GM12878 (cell line): ENCODE data around the gene CD84. TPM values are rescaled to one million over a fixed set of nuclear protein-coding genes. Genes with fewer than 3 reads are reported as not detected.

ENCODE experiments used
- ATAC-seq: fragments of 200-7000 bp; cut with Tn5 transposase; 3 replicates; pipeline ENCODE4 v1.9.1; 2020; ENCODE audit warnings: mild to moderate bottlenecking, moderate library complexity
- BruUV-seq: library from RNA; stranded (reverse); fragments of 400-500 nt; replicated peaks from 2 replicates; lab custom pipeline; 2021; lab: Mats Ljungman, UMichigan
- CTCF ChIA-PET: fragments of 300-600 bp; sonication (Branson Sonifier 250); formaldehyde crosslinking; extraction: SDS; loops from one replicate; lab custom pipeline; 2021; ENCODE audit warnings: inconsistent platforms; lab: Yijun Ruan, JAX
- POLR2A ChIA-PET: fragments of 350-600 bp; formaldehyde crosslinking; extraction: SDS; loops from one replicate; lab custom pipeline; 2021; ENCODE audit warnings: inconsistent platforms; lab: Charles Lee
- RAD21 ChIA-PET: fragments of 300-600 bp; sonication (Branson Sonifier 250); formaldehyde crosslinking; loops from one replicate; lab custom pipeline; 2023; ENCODE audit warnings: antibody characterized with exemption; ENCODE audit not compliant: unreplicated experiment; lab: Charles Lee
- SMC1A ChIA-PET: fragments of 300-600 bp; sonication (Branson Sonifier 250); formaldehyde crosslinking; loops from one replicate; lab custom pipeline; 2023; ENCODE audit not compliant: unreplicated experiment, uncharacterized antibody; lab: Charles Lee
- DNase-seq: peaks from one replicate; pipeline ENCODE4 v3.0.0-alpha.2; 2011; ENCODE audit warnings: low read depth, low spot score
- FAIRE-seq: peaks from 3 replicates; lab custom pipeline; 2011; peaks lifted over from hg19 to GRCh38; lab: Jason Lieb, UNC
- H2AFZ ChIP-seq: 2 replicates; pipeline ENCODE4 v1.6.0; 2011; ENCODE audit warnings: low read depth, low read length, control low read depth; ENCODE audit not compliant: control insufficient read depth
- H3K27ac ChIP-seq: 2 replicates; pipeline ENCODE4 v1.5.1; 2011; ENCODE audit warnings: control low read depth; ENCODE audit not compliant: control insufficient read depth, insufficient read depth
- H3K27me3 ChIP-seq, 2 experiments: replicated peaks in 1 of 2; 2 replicates each; pipeline versions ENCODE4 v1.6.0 to v1.6.1; 2011; ENCODE audit warnings: low read length in 1 of 2; ENCODE audit not compliant: control insufficient read depth in 2 of 2, insufficient read depth in 2 of 2
- H3K36me3 ChIP-seq, 2 experiments: 2 replicates each; pipeline ENCODE4 v1.5.1; 2011; ENCODE audit warnings: low read length in 1 of 2; ENCODE audit not compliant: control insufficient read depth in 2 of 2, insufficient read depth in 2 of 2
- H3K4me1 ChIP-seq: 2 replicates; pipeline ENCODE4 v1.6.1; 2011; ENCODE audit warnings: mild to moderate bottlenecking, low read length, moderate library complexity, mixed read lengths; ENCODE audit not compliant: control insufficient read depth, insufficient read depth
- H3K4me2 ChIP-seq: 2 replicates; pipeline ENCODE4 v1.6.0; 2011; ENCODE audit warnings: control low read depth; ENCODE audit not compliant: control insufficient read depth, insufficient read depth
- H3K4me3 ChIP-seq: fragments of 200-600 bp; sonication (generic); 2 replicates; pipeline ENCODE4 v1.5.1; 2016
- H3K79me2 ChIP-seq: 2 replicates; pipeline ENCODE4 v1.6.0; 2011; ENCODE audit warnings: low read length; ENCODE audit not compliant: control insufficient read depth, insufficient read depth
- H3K9ac ChIP-seq: 2 replicates; pipeline ENCODE4 v1.8.0; 2011; ENCODE audit warnings: low read length, control low read depth, mixed read lengths; ENCODE audit not compliant: control insufficient read depth, insufficient read depth
- H3K9me3 ChIP-seq: replicated peaks from 3 replicates; pipeline ENCODE4 v1.5.1; 2011; ENCODE audit warnings: mild to moderate bottlenecking, low read length; ENCODE audit not compliant: control insufficient read depth, insufficient read depth
- H4K20me1 ChIP-seq: 2 replicates; pipeline ENCODE4 v1.6.0; 2011; ENCODE audit not compliant: control insufficient read depth, insufficient read depth
- BCL11A ChIP-seq: IDR thresholded peaks from 2 replicates; pipeline ENCODE4 v1.6.1; 2011; ENCODE audit warnings: low read depth, low read length
- FOXM1 ChIP-seq: IDR thresholded peaks from 2 replicates; pipeline ENCODE4 v1.6.1; 2012; ENCODE audit warnings: low read depth, mild to moderate bottlenecking, inconsistent platforms, low read length, moderate library complexity
- JUND ChIP-seq: IDR thresholded peaks from 2 replicates; pipeline ENCODE4 v1.6.1; 2012; ENCODE audit warnings: low read depth, mild to moderate bottlenecking, low read length, improper control_type of control experiment, moderate library complexity
- MEF2A ChIP-seq: IDR thresholded peaks from 2 replicates; pipeline ENCODE4 v1.6.1; 2011; ENCODE audit warnings: low read depth, mild to moderate bottlenecking, low read length, moderate library complexity; ENCODE audit not compliant: insufficient read depth
- MXI1 ChIP-seq: fragments of 150-350 bp; IDR thresholded peaks from 2 replicates; pipeline ENCODE4 v1.6.1; 2011; ENCODE audit warnings: low read depth, mild to moderate bottlenecking, inconsistent platforms, low read length, improper control_type of control experiment
- MYC ChIP-seq: IDR thresholded peaks from 2 replicates; pipeline ENCODE4 v1.6.1; 2011; ENCODE audit warnings: mild to moderate bottlenecking, low read length, moderate library complexity, inconsistent platforms; ENCODE audit not compliant: insufficient read depth, insufficient replicate concordance, insufficient read length, severe bottlenecking
- NFIC ChIP-seq: IDR thresholded peaks from 2 replicates; pipeline ENCODE4 v1.6.1; 2012; ENCODE audit warnings: low read depth, mild to moderate bottlenecking, inconsistent platforms, low read length, moderate library complexity
- RAD51 ChIP-seq: fragments of 450-650 bp; IDR thresholded peaks from 2 replicates; pipeline ENCODE4 v1.6.1; 2016; ENCODE audit warnings: moderate library complexity, mild to moderate bottlenecking, inconsistent platforms
- SMC3 ChIP-seq: IDR thresholded peaks from 2 replicates; pipeline ENCODE4 v1.6.1; 2011; ENCODE audit warnings: low read length, improper control_type of control experiment, borderline replicate concordance
- TARDBP ChIP-seq: IDR thresholded peaks from 2 replicates; pipeline ENCODE4 v1.6.1; 2016; ENCODE audit warnings: borderline replicate concordance
- WGBS: methylation state at CpG from one replicate; pipeline ENCODE4 v1.1.6; 2016; ENCODE audit warnings: low lambda C conversion rate; ENCODE audit not compliant: insufficient replicate concordance, insufficient coverage; ENCODE audit errors: missing lambda C conversion rate; 5-methylcytosine and 5-hydroxymethylcytosine counted together
- in situ Hi-C: fragments of 300-500 bp; cut with MboI; formaldehyde crosslinking; loops from 9 replicates; pipeline ENCODE4 v1.14.3; 2018; ENCODE audit warnings: mixed read lengths
- intact Hi-C: fragments of 100-400 bp; cut with micrococcal nuclease; formaldehyde crosslinking; loops from one replicate; pipeline ENCODE4 v1.14.2; 2022; ENCODE audit not compliant: unreplicated experiment
- polyA plus RNA-seq, 11 experiments: library from polyadenylated mRNA; depleted of rRNA in 4 of 11; unstranded in 6 of 11; stranded (reverse) in 5 of 11; fragments of >200 nt; fragmentation: Nextera tagmentation in 4 of 11; fragmentation: Illumina TruSeq in 1 of 11; extraction: Ambion mirVana in 4 of 11; extraction: Trizol in 1 of 11; gene quantifications; 1 replicate in 1 of 11; 2 replicates in 10 of 11; pipeline versions ENCODE4 v1.2.1 to v1.2.3, GENCODE V29; 2011 to 2016; ENCODE audit warnings: inconsistent platforms in 2 of 11, missing spikeins in 2 of 11, low read depth in 1 of 11
- total RNA-seq, 4 experiments: library from RNA; depleted of rRNA in 3 of 4; stranded (reverse); fragments of >200 nt in 3 of 4; fragmentation: Illumina TruSeq in 1 of 4; extraction: Trizol in 1 of 4; gene quantifications; 2 replicates each; pipeline versions ENCODE4 v1.2.1 to v1.2.3, GENCODE V29; 2013 to 2021
- TF ChIP-seq, protein P1 (sequence below): IDR thresholded peaks from 2 replicates; pipeline ENCODE4 v1.6.1; 2012; ENCODE audit warnings: improper control_type of control experiment, low read depth, low read length; ENCODE audit not compliant: insufficient replicate concordance
- TF ChIP-seq, protein P2 (sequence below): fragments of 450-650 bp; formaldehyde crosslinking; IDR thresholded peaks from 2 replicates; pipeline ENCODE4 v1.4.0; 2022; ENCODE audit warnings: mild to moderate bottlenecking, moderate library complexity

Gene CD84
- total and polyA plus RNA-seq, 10 of the 15 experiments (the other 5 are each of a cell fraction or from before 2014, with no cell fraction given): 3.4 to 20.3 (median 11.7) TPM

- 0 out of 2 replicates have a peak, but pooled peaks have one; percentile 19 for TF ChIP-seq MEF2A
- TF ChIP-seq, protein P1, sequence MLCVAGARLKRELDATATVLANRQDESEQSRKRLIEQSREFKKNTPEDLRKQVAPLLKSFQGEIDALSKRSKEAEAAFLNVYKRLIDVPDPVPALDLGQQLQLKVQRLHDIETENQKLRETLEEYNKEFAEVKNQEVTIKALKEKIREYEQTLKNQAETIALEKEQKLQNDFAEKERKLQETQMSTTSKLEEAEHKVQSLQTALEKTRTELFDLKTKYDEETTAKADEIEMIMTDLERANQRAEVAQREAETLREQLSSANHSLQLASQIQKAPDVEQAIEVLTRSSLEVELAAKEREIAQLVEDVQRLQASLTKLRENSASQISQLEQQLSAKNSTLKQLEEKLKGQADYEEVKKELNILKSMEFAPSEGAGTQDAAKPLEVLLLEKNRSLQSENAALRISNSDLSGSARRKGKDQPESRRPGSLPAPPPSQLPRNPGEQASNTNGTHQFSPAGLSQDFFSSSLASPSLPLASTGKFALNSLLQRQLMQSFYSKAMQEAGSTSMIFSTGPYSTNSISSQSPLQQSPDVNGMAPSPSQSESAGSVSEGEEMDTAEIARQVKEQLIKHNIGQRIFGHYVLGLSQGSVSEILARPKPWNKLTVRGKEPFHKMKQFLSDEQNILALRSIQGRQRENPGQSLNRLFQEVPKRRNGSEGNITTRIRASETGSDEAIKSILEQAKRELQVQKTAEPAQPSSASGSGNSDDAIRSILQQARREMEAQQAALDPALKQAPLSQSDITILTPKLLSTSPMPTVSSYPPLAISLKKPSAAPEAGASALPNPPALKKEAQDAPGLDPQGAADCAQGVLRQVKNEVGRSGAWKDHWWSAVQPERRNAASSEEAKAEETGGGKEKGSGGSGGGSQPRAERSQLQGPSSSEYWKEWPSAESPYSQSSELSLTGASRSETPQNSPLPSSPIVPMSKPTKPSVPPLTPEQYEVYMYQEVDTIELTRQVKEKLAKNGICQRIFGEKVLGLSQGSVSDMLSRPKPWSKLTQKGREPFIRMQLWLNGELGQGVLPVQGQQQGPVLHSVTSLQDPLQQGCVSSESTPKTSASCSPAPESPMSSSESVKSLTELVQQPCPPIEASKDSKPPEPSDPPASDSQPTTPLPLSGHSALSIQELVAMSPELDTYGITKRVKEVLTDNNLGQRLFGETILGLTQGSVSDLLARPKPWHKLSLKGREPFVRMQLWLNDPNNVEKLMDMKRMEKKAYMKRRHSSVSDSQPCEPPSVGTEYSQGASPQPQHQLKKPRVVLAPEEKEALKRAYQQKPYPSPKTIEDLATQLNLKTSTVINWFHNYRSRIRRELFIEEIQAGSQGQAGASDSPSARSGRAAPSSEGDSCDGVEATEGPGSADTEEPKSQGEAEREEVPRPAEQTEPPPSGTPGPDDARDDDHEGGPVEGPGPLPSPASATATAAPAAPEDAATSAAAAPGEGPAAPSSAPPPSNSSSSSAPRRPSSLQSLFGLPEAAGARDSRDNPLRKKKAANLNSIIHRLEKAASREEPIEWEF: peak; percentile 19
- no peak for TF ChIP-seq BCL11A
- TF ChIP-seq RAD51: no peak
Observed at GRCh38 chr1:160623227-160623633, 43.9 kb upstream of the CD84 start (continued).

GRCh38 chr1:160622501-160623226 is 43.4 kb upstream of the CD84 start:
- H3K27me3 ChIP-seq: no peaks in the 10 kb centered on the region
- H3K9me3 ChIP-seq: no peaks in the 10 kb centered on the region
- H2AFZ ChIP-seq: no peak overlapping the region
- in situ Hi-C loops (no loop called here), intact Hi-C loops (no loop called here)
- ChIA-PET SMC1A (interaction anchor here (0.5 to 17.6 kb wide), 18 partner anchors 10 to 194 kb away, joined by 3 to 259 read pairs (median 4); partner anchors contain the start of genes CD48, CD84 and SLAMF1), RAD21 (interaction anchor here (0.7 to 15.7 kb wide), 11 partner anchors 9 to 90 kb away, joined by 3 to 194 read pairs (median 4); partner anchors contain the start of gene SLAMF1), CTCF (interaction anchor here (0.5 to 7.0 kb wide), 12 partner anchors 10 to 139 kb away, joined by 3 to 92 read pairs (median 4); no protein-coding TSS in a partner anchor), POLR2A (interaction anchor here (0.5 to 6.0 kb wide), 11 partner anchors 11 to 281 kb away, joined by 3 to 68 read pairs (median 4); partner anchors contain the start of genes CD48 and SLAMF1)
- DNase-seq (no peak), FAIRE-seq (no peak), ATAC-seq (no peak)
- BruUV-seq: no TSS peak
- H3K4me3 ChIP-seq: no peak overlapping the region
- peak overlapping the region; percentile 75 for H3K4me2 ChIP-seq
- 56% methylated on average over 5 of the region's 5 CpGs for WGBS
- H4K20me1 ChIP-seq: no peaks in the 10 kb centered on the region
- H3K4me1 ChIP-seq: peaks cover 57% of the 10 kb centered on the region
- peak overlapping the region; percentile 92 for H3K27ac ChIP-seq
- no peak overlapping the region for H3K9ac ChIP-seq
- peaks cover 13 to 32% of the 10 kb centered on the region in 2 experiments for H3K36me3 ChIP-seq
- peaks cover 56% of the 10 kb centered on the region for H3K79me2 ChIP-seq
- TF ChIP-seq, protein P2, sequence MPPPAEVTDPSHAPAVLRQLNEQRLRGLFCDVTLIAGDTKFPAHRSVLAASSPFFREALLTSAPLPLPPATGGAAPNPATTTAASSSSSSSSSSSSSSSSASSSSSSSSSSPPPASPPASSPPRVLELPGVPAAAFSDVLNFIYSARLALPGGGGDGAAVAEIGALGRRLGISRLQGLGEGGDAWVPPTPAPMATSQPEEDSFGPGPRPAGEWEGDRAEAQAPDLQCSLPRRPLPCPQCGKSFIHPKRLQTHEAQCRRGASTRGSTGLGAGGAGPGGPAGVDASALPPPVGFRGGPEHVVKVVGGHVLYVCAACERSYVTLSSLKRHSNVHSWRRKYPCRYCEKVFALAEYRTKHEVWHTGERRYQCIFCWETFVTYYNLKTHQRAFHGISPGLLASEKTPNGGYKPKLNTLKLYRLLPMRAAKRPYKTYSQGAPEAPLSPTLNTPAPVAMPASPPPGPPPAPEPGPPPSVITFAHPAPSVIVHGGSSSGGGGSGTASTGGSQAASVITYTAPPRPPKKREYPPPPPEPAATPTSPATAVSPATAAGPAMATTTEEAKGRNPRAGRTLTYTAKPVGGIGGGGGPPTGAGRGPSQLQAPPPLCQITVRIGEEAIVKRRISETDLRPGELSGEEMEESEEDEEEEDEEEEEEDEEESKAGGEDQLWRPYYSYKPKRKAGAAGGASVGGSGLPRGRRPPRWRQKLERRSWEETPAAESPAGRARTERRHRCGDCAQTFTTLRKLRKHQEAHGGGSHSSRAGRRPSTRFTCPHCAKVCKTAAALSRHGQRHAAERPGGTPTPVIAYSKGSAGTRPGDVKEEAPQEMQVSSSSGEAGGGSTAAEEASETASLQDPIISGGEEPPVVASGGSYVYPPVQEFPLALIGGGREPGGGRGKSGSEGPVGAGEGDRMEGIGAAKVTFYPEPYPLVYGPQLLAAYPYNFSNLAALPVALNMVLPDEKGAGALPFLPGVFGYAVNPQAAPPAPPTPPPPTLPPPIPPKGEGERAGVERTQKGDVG (CRISPR knock-in tag): 0 out of 2 replicates have a peak, but pooled peaks have one; percentile 10
- TF ChIP-seq NFIC (0 out of 2 replicates have a peak, but pooled peaks have one; percentile 5), TARDBP (no peak), SMC3 (no peak), BCL11A (no peak), FOXM1 (no peak; the same call in 1 of the 2 replicates), MXI1 (no peak), JUND (no peak), MYC (no peak)
